Thoracic aorta (tissue), 2 donors: Measurements from ENCODE around the gene PDIA4. TPM values are rescaled to one million over a fixed set of nuclear protein-coding genes. Genes with fewer than 3 reads are reported as not detected.
"Not testable (repeated sequence)": the region's sequence is repeated elsewhere in the genome, so short reads cannot be mapped to it uniquely, and the experiment has no call there.

ENCODE experiments used
- ATAC-seq: fragments of 150-250 bp; one replicate; pipeline ENCODE4 v1.8.0; 2017; ENCODE audit warnings: low read depth; ENCODE audit not compliant: insufficient number of reproducible peaks, low FRiP score
- DNase-seq: peaks from one replicate; pipeline ENCODE4 v3.0.0-alpha.2; 2020; ENCODE audit warnings: low spot score
- H3K27ac ChIP-seq, 2 donors: fragments of 200-600 bp; sonication (generic); 1 replicate in 1 of 2; 2 replicates in 1 of 2; pipeline ENCODE4 v1.5.1; 2016; ENCODE audit warnings: mild to moderate bottlenecking in 2 of 2, moderate library complexity in 2 of 2
- H3K27me3 ChIP-seq: fragments of 200-600 bp; sonication (generic); replicated peaks from 2 replicates; pipeline ENCODE4 v1.6.0; 2016; ENCODE audit warnings: mild to moderate bottlenecking; ENCODE audit not compliant: insufficient read depth
- H3K36me3 ChIP-seq: fragments of 200-600 bp; sonication (generic); one replicate; pipeline ENCODE4 v1.5.1; 2016
- H3K4me1 ChIP-seq, 2 donors: fragments of 200-600 bp; sonication (generic); 1 replicate in 1 of 2; 2 replicates in 1 of 2; pipeline versions ENCODE4 v1.5.1 to v1.6.0; 2016; ENCODE audit warnings: low read depth in 2 of 2, mild to moderate bottlenecking in 1 of 2; ENCODE audit not compliant: control insufficient read depth in 1 of 2
- H3K4me3 ChIP-seq: fragments of 200-600 bp; sonication (generic); 2 replicates; pipeline ENCODE4 v1.5.1; 2016; ENCODE audit warnings: mild to moderate bottlenecking
- H3K9me3 ChIP-seq: fragments of 200-600 bp; sonication (generic); 2 replicates; pipeline ENCODE4 v1.5.1; 2016
- CTCF ChIP-seq: fragments of 200-600 bp; sonication (generic); IDR thresholded peaks from one replicate; pipeline ENCODE4 v1.5.1; 2019; ENCODE audit warnings: antibody characterized with exemption
- total RNA-seq, 2 donors: library from RNA; depleted of rRNA; stranded (reverse); fragments of >200 nt; gene quantifications; one replicate each; pipeline versions ENCODE4 v1.1.0 to v1.2.3, GENCODE V29; 2016

PDIA4 gene
- total RNA-seq, 2 donors from 2014 or later: 81.8 to 87.3 TPM

- no peak overlapping the region for H3K27ac ChIP-seq
- no peaks in the 10 kb centered on the region for H3K27me3 ChIP-seq
- ATAC-seq: no peak
- H3K4me1 ChIP-seq: no peaks in the 10 kb centered on the region
- no peak for TF ChIP-seq CTCF
- DNase-seq: no peak
- no peaks in the 10 kb centered on the region for H3K9me3 ChIP-seq
- peaks cover 22% of the 10 kb centered on the region for H3K36me3 ChIP-seq
- no peak overlapping the region for H3K4me3 ChIP-seq
Measured at GRCh38 chr7:149071641-149072437, 43.5 kb upstream of the PDIA4 start.

- no peak for TF ChIP-seq CTCF
- no peaks in the 10 kb centered on the region for H3K4me1 ChIP-seq
- DNase-seq: no peak
- no peak for ATAC-seq
- no peaks in the 10 kb centered on the region for H3K9me3 ChIP-seq
- H3K4me3 ChIP-seq: no peak overlapping the region
- no peak overlapping the region for H3K27ac ChIP-seq
- no peaks in the 10 kb centered on the region for H3K27me3 ChIP-seq
- H3K36me3 ChIP-seq: peaks cover 22% of the 10 kb centered on the region
Measured at GRCh38 chr7:149071182-149071635, 42.9 kb upstream of the PDIA4 start.

DNA sequence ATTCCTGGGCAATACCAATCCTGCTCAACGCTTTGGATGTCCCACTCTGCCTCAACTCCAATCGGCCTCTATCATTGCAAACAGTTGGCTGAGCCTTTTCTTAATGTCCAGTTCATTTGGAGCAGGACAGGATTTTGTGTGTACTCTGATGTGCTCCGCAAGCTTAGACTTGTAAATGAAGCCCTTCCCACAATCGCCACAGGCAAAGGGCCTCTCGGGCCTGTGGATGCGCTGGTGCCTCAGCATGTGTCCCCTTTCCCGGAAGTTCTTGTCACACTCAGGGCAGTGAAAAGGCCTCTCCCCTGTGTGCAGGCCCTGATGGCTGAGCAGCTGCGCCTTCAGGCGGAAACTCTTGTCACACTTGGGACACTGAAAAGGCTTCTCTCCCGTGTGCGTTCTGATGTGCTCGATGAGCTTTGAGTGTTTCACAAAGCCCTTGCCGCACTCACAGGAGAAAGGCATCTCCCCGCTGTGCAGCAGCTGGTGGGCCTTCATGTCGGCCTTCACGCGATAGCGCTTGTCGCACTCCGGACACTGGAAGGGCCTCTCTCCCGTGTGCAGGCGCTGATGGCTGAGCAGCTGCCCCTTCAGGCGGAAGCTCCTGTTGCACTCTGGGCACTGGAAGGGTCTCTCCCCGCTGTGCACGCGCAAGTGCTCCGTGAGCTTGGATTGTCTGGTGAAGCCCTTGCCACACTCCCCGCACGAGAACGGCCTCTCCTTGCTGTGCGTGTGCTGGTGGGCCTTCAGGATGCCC, 42.2 kb upstream of the PDIA4 start:
- Histone ChIP-seq H3K27ac (no peak overlapping the region), H3K9me3 (no peaks in the 10 kb centered on the region), H3K4me3 (no peak overlapping the region), H3K27me3 (no peaks in the 10 kb centered on the region), H3K36me3 (peaks cover 22% of the 10 kb centered on the region), H3K4me1 (no peaks in the 10 kb centered on the region)
- no peak for TF ChIP-seq CTCF
- DNase-seq: no peak
- no peak for ATAC-seq

GRCh38 chr7:149067869-149068268, 39.6 kb upstream of the PDIA4 start:
- Histone ChIP-seq H3K36me3 (peaks cover 22% of the 10 kb centered on the region), H3K4me3 (no peak overlapping the region), H3K4me1 (no peaks in the 10 kb centered on the region), H3K27me3 (no peaks in the 10 kb centered on the region), H3K9me3 (no peaks in the 10 kb centered on the region), H3K27ac (no peak overlapping the region)
- no peak for DNase-seq
- TF ChIP-seq CTCF: no peak
- no peak for ATAC-seq

- Histone ChIP-seq H3K36me3 (no peaks in the 10 kb centered on the region), H3K27me3 (no peaks in the 10 kb centered on the region), H3K9me3 (no peaks in the 10 kb centered on the region), H3K27ac (no peak overlapping the region), H3K4me1 (no peaks in the 10 kb centered on the region), H3K4me3 (no peak overlapping the region)
- ATAC-seq (no peak), DNase-seq (no peak)
- TF ChIP-seq CTCF: no peak
Measured at GRCh38 chr7:149063476-149063875, 35.2 kb upstream of the PDIA4 start.

DNA sequence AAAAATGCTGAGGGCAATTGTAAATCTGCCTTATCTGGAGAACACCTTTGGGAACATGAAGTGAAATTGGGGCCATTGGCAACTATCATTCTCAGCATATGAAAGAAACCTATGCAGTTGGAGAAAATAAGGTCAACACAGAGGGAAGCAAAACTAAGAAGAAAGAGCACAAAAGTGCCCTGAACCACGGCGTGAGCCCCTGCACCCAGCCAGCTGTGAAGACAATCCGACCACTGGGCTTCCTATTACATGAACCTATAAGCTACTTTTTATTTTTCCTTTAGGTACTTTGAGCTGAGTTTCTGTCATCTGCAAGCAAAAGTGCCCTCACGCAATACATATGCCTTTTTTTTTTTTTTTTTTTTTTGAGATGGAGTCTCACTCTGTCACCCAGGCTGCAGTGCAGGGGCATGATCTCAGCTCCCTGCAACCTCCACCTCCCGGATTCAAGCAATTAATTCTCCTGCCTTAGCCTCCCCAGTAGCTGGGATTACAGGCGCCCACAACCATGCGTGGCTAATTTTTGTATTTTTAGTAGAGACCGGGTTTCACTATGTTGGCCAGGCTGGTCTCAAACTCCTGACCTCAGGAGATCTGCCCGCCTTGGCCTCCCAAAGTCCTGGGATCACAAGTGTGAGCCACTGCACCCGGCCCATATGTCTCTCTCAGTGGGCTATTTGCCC, 34.1 kb upstream of the PDIA4 start:
- H3K9me3 ChIP-seq, H3K4me1 ChIP-seq, ATAC-seq, H3K4me3 ChIP-seq, DNase-seq, H3K27me3 ChIP-seq, H3K36me3 ChIP-seq, H3K27ac ChIP-seq: not testable (repeated sequence)
